Sigmoid colon (tissue), 7 donors: ENCODE measurements around the gene KRTCAP2. TPM values are rescaled to one million over a fixed set of nuclear protein-coding genes. Genes with fewer than 3 reads are reported as not detected.
A peak's percentile ranks its signal among the peaks of the same experiment; 100 is the strongest.
"Not testable (repeated sequence)": the region's sequence is repeated elsewhere in the genome, so short reads cannot be mapped to it uniquely, and the experiment has no call there.

Source experiments
- DNase-seq: peaks from one replicate; pipeline ENCODE4 v3.0.0-alpha.2; 2019
- H3K27ac ChIP-seq, 4 donors: fragments of 200-600 bp; sonication (generic); one replicate each; pipeline ENCODE4 v1.5.1; 2016 to 2019; ENCODE audit warnings: mild to moderate bottlenecking in 1 of 4
- H3K27me3 ChIP-seq, 3 donors: fragments of 200-600 bp; sonication (generic); one replicate each; pipeline ENCODE4 v1.5.1; 2019; ENCODE audit warnings: mild to moderate bottlenecking in 1 of 3
- H3K36me3 ChIP-seq, 4 donors: fragments of 200-600 bp; sonication (generic); one replicate each; pipeline ENCODE4 v1.5.1; 2016 to 2019
- H3K4me1 ChIP-seq, 4 donors: fragments of 200-600 bp; sonication (generic); one replicate each; pipeline ENCODE4 v1.5.1; 2017 to 2019
- H3K4me3 ChIP-seq, 4 donors: fragments of 200-600 bp; sonication (generic); one replicate each; pipeline ENCODE4 v1.5.1; 2017 to 2019; ENCODE audit warnings: mild to moderate bottlenecking in 2 of 4, moderate library complexity in 1 of 4
- H3K9me3 ChIP-seq, 4 donors: fragments of 200-600 bp in 3 of 4; sonication (generic) in 3 of 4; one replicate each; pipeline versions ENCODE4 v1.5.1 to v1.6.1; 2013 to 2019
- CTCF ChIP-seq, 4 experiments: fragments of 450-650 bp in 3 of 4; fragments of 200-600 bp in 1 of 4; IDR thresholded peaks; one replicate each; pipeline ENCODE4 v1.5.1; 2016 to 2019; ENCODE audit warnings: antibody characterized with exemption in 4 of 4, mild to moderate bottlenecking in 3 of 4, moderate library complexity in 2 of 4
- EP300 ChIP-seq, 4 donors: sonication (generic); formaldehyde crosslinking; IDR thresholded peaks; one replicate each; pipeline ENCODE4 v1.6.1; 2017; ENCODE audit warnings: antibody characterized with exemption in 4 of 4
- POLR2A ChIP-seq, 2 donors: fragments of 450-650 bp; IDR thresholded peaks; one replicate each; pipeline ENCODE4 v1.6.1; 2016; ENCODE audit warnings: antibody characterized with exemption in 2 of 2, mild to moderate bottlenecking in 2 of 2, moderate library complexity in 2 of 2
- POLR2AphosphoS5 ChIP-seq, 4 donors: sonication (generic); formaldehyde crosslinking; IDR thresholded peaks; one replicate each; pipeline ENCODE4 v1.6.1; 2017; ENCODE audit warnings: antibody characterized with exemption in 4 of 4
- WGBS, 2 donors: extraction: QIAGEN DNeasy Blood & Tissue Kit; methylation state at CpG; one replicate each; pipeline ENCODE4 v1.1.7; 2013; 5-methylcytosine and 5-hydroxymethylcytosine counted together
- intact Hi-C: fragments of 100-400 bp; cut with DNase I; formaldehyde crosslinking; loops from one replicate; pipeline ENCODE4 v1.15.1; 2023
- polyA plus RNA-seq, 3 donors: library from polyadenylated mRNA; stranded (reverse); fragments of 200-250 nt; gene quantifications; one replicate each; pipeline ENCODE4 v1.2.3, GENCODE V29; 2013
- total RNA-seq, 4 donors: library from RNA; depleted of rRNA; stranded (reverse); fragments of >200 nt; gene quantifications; one replicate each; pipeline ENCODE4 v1.1.0, GENCODE V29; 2016
- donor health status: healthy with polysubstance abuse.
- donor health status: Bipolar disorder and iron deficiency.
- donor health status: healthy.

The KRTCAP2 gene
- total and polyA plus RNA-seq, 7 donors, result 72.9 to 245 (median 113) TPM

- H3K4me1 ChIP-seq, result peaks cover 0 to 42% (median 36%) of the 10 kb centered on the region in 4 donors
- H3K4me3 ChIP-seq, result peak overlapping the region; percentile 47 to 69 (median 60)
- no peaks in the 10 kb centered on the region for H3K27me3 ChIP-seq
Measured at GRCh38 chr1:155193275-155193990, 20.3 kb upstream of the KRTCAP2 start.

GRCh38 chr1:155192346-155193274 lies 19.5 kb upstream of the KRTCAP2 start:
- Histone ChIP-seq H3K9me3 (no peaks in the 10 kb centered on the region), H3K36me3 (peaks cover 0 to 10% (median 3%) of the 10 kb centered on the region in 4 donors), H3K27ac (peak overlapping the region; percentile 90 to 97 (median 92)), H3K27me3 (no peaks in the 10 kb centered on the region), H3K4me3 (peak overlapping the region; percentile 47 to 69 (median 60)), H3K4me1 (peaks cover 0 to 42% (median 36%) of the 10 kb centered on the region in 4 donors)
- intact Hi-C loops, result loop anchor here (1.0 kb wide), 1 partner anchor 16 kb away; no protein-coding TSS in a partner anchor
- TF ChIP-seq EP300 (IDR thresholded peaks at IDR 0.05) (no peak), POLR2A (IDR thresholded peaks at IDR 0.05) (peak in 1 of 2 donors; percentile 36)
- DNase-seq, result no peak
- 9 to 27% methylated on average over 20 of the region's 20 CpGs for WGBS, 2 donors

More at GRCh38 chr1:155193275-155193990, 20.3 kb upstream of the KRTCAP2 start:
- 1% methylated on average over 38 of the region's 38 CpGs for WGBS, 2 donors
- peak; percentile 96 to 98 (median 96) for TF ChIP-seq CTCF (IDR thresholded peaks at IDR 0.05)
- peak in 1 of 2 donors; percentile 43 for TF ChIP-seq POLR2A (IDR thresholded peaks at IDR 0.05)
- TF ChIP-seq EP300 (IDR thresholded peaks at IDR 0.05), result no peak
- peak; percentile 45 to 76 (median 63) for TF ChIP-seq POLR2AphosphoS5 (IDR thresholded peaks at IDR 0.05)
- Histone ChIP-seq H3K27ac (peak overlapping the region; percentile 90 to 97 (median 92)), H3K36me3 (peaks cover 0 to 18% (median 6%) of the 10 kb centered on the region in 4 donors), H3K9me3 (no peaks in the 10 kb centered on the region)
- peak; percentile 94 for DNase-seq
- intact Hi-C loops, result loop anchor here (1.0 kb wide), 1 partner anchor 17 kb away; no protein-coding TSS in a partner anchor

DNA sequence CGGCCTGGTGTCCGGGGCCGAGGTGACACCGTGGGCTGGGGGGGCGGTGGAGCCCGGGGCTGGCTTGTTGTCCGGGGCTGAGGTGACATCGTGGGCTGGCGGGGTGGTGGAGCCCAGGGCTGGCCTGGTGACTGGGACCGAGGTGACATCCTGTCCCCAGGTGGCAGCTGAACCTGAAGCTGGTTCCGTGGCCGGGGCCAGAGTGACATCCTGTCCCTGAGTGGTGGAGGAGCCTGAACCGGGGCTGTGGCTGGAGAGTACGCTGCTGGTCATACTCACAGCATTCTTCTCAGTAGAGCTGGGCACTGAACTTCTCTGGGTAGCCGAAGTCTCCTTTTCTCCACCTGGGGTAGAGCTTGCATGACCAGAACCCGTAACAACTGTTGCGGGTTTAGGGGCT lies 18.8 kb upstream of the KRTCAP2 start:
- Histone ChIP-seq H3K27ac (peak overlapping the region; percentile 90 to 97 (median 92)), H3K4me1 (peaks cover 0 to 42% (median 36%) of the 10 kb centered on the region in 4 donors), H3K27me3 (no peaks in the 10 kb centered on the region), H3K36me3 (peaks cover 0 to 4% (median 1%) of the 10 kb centered on the region in 4 donors), H3K4me3 (no peak overlapping the region), H3K9me3 (no peaks in the 10 kb centered on the region)
- DNase-seq, result no peak
- intact Hi-C loops, result no loop called here
- WGBS, 2 donors, result 43 to 79% methylated on average over 17 of the region's 17 CpGs
- TF ChIP-seq CTCF (IDR thresholded peaks at IDR 0.05) (no peak), POLR2A (IDR thresholded peaks at IDR 0.05) (no peak), POLR2AphosphoS5 (IDR thresholded peaks at IDR 0.05) (no peak), EP300 (IDR thresholded peaks at IDR 0.05) (no peak)

DNA sequence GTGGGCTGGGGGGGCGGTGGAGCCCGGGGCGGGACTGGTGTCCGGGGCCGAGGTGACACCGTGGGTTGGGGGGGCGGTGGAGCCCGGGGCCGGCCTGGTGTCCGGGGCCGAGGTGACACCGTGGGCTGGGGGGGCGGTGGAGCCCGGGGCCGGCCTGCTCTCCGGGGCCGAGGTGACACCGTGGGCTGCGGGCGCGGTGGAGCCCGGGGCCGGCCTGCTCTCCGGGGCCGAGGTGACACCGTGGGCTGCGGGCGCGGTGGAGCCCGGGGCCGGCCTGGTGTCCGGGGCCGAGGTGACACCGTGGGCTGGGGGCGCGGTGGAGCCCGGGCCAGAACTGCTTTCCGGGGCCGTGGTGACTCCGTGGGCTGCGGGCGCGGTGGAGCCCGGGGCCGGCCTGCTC lies 16.8 kb upstream of the KRTCAP2 start:
- intact Hi-C loops, DNase-seq, H3K36me3 ChIP-seq, H3K27ac ChIP-seq, H3K4me3 ChIP-seq, H3K9me3 ChIP-seq, H3K27me3 ChIP-seq: not testable (repeated sequence)
- WGBS, 2 donors, result 77 to 95% methylated on average over 25 of the region's 45 CpGs
- peaks cover 0 to 26% (median 24%) of the 10 kb centered on the region in 4 donors for H3K4me1 ChIP-seq

- Histone ChIP-seq H3K27ac (no peak overlapping the region), H3K4me1 (peaks cover 0 to 14% (median 10%) of the 10 kb centered on the region in 4 donors), H3K27me3 (no peaks in the 10 kb centered on the region), H3K4me3 (no peak overlapping the region), H3K9me3 (no peaks in the 10 kb centered on the region), H3K36me3 (no peaks in the 10 kb centered on the region)
- 89 to 93% methylated on average over 14 of the region's 14 CpGs for WGBS, 2 donors
- TF ChIP-seq POLR2AphosphoS5 (IDR thresholded peaks at IDR 0.05) (no peak), EP300 (IDR thresholded peaks at IDR 0.05) (no peak), POLR2A (IDR thresholded peaks at IDR 0.05) (no peak), CTCF (IDR thresholded peaks at IDR 0.05) (no peak)
- intact Hi-C loops, result no loop called here
- DNase-seq, result peak; percentile 54
Measured at GRCh38 chr1:155188268-155188667, 15.2 kb upstream of the KRTCAP2 start.
